ENCODE measurements around the gene ZNF500.

ZNF500 gene

DNA sequence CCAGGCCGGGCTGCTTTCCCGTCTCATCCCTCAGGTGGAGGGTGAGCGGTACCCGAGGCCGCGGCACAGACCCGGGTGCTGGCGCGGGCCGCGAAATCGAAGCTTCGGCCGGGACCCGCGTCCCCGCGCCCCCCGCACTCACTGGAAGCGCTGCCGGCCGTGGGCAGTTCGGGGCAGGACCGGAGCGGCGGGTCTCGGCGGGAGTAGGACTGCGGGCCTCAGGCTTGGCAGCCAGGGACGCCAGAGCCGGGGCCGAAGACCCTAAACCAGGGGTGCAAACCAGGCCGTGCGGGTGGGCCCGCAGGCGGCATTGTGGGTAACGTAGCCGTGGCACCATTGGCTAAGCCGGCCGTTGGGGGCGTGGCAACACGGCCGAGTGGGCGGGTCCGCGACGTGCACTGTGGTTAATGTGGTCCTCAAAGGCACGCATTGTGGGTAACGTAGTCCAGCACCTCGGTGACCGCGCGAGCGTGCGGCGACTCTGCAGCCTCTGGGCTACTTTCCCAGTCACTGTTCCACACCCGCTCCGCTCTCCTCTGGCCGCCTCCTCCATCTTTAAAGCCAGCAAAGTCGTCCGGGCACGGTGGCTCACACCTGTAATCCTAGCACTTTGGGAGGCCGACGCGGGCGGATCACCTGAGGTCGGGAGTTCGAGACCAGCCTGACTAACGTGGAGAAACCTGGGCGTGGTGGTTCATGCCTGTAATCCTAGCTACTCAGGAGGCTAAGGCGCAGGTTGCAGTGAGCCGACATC lies at the start of gene ZNF500:
TSS of gene ZNF500 (minus strand) at position 288 of the 754 bp plus-strand sequence. CDS start 1,184 bp downstream, outside the sequence.
- DNase-seq, result peak; percentile 82

DNA sequence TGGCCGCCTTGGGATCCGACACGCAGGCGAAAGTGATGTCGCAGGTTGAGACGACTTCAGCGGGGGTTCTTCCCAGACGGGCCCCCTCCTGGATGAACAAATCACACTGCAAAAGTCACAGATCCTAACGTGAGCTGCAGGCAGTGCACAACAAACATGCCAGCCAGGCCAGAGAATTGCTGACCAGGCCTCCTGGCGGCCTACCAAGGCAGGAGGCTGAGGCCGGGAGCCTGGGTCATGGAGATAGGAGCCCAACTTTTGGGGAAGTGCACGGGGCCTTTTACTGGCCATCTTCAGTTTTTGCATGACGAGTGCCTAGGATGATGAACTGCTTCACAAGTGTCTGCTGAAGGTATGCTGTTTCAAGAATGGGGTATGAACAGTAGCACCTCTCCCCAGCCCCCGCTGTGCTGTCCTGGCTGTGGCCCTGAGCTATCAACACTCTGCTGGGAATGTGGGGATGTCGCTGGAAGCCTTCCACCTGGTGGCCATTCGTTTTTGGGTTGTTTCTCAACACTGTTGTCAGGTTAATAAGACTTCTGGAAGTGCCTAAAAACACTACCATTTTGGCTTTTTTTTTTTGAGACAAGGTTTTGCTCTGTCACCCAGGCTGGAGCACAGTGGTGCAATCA lies 47.7 kb upstream of the ZNF500 start:
- no peak for DNase-seq

DNA sequence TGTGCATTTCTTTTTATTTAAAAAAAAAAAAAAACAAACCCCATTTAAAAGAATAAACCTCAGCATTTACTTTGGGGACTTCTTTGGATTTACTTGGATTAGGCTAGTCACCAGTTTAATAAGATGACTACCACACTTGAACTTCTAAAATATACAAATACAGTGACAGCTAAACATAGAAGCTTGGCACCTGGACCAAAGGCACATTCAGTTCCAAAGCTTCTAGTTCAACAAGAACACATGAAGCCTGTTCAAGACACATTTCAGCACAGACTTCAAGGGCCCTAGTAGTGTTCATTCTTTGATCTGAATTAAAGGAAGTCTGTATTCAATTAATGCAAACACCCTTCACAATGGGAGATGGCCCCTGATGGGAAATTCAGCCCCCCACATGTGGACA lies 47.1 kb upstream of the ZNF500 start:
- DNase-seq, result no peak

DNA sequence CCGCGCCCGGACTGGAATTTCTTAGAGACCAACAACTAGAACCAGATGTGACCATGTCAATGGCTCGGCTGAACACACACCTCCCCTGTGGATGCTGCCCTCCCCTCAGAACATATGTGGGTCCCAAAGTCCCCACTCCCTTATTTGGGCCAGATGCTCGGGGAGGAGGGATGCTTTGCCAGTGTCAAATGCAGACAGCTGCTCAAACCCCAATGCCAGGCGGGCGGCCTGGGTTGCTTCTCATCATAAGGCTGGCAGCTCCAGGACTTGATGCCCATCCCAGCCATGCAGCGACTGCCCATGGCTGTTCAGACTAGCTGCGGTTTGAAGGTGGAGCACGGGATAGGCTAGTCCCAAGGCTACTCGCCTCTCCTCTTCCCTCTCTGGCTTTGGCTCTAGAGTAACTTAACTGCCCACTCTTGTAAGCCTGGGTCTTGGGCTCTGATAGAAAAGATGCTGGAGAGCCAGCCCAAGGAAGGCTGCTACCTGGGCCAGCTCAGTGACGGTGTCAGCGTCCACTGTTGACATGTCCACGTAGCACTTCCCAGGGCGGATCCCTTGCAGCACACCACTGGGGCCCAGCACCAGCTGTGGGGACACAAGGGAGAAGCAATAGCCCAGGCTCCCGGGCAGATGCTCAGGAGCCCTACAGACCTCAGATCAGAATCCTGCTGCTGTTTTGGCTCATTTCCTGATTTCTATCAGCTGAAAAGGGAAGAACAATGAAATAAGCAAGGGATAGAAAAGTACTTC lies 46.5 kb upstream of the ZNF500 start:
- no peak for DNase-seq

DNA sequence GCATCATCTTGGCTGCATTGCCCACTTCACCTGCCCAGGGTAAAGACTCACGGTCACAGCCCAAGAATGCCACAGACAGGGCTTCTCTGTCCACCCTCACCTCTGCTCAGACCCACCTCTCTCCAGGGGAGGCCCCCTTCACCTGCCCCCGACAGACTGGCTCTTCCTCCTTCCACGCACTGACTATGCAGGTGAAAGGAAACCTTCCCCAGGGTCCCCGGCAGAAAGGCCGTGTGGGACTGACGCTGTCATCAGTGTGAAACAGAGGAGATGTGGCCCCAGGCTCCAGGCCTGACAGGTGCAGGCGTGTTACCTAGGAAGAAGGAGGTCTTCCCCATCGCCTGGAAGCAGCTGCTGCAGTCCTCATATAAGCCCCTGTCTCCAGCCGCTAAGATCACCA lies 44.8 kb upstream of the ZNF500 start:
- DNase-seq, result no peak

DNA sequence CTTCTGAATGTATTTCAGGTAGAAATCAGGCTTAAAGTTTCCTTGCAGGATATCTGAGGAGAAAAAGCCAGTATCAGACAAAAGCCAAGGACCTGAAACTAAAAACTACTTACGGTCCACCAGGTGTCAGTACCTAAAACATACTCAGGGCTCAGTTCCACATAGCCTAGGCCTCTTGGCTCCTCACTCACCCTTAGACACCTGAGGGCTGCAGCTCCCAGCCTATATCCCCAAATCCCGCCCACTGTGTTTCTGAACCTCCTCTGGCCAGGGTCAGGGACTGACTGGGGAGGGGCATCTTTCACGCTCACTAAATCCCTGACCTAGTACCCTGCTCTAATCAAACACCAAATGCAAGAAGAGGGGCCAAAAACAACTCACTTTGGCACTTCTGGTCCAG lies 44.3 kb upstream of the ZNF500 start:
- no peak for DNase-seq

DNA sequence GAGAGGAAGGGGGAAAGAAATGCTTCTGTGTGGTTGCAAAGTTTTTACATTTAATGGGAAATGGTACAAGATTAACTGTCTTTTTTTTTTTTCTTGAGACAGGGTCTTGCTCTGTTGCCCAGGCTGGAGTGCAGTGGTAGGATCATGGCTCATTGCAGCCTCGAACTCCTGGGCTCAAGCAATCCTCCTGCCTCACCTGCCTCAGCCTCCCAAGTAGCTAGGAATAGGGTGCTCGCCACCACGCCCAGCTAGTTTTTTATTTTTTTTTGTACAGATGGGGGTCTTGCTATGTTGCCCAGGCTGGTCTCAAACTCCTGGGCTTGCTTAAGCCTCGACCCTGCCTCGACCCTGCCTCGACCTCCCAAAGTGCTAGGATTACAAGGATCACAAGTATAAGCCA lies 39.3 kb upstream of the ZNF500 start:
- DNase-seq, result no peak

DNA sequence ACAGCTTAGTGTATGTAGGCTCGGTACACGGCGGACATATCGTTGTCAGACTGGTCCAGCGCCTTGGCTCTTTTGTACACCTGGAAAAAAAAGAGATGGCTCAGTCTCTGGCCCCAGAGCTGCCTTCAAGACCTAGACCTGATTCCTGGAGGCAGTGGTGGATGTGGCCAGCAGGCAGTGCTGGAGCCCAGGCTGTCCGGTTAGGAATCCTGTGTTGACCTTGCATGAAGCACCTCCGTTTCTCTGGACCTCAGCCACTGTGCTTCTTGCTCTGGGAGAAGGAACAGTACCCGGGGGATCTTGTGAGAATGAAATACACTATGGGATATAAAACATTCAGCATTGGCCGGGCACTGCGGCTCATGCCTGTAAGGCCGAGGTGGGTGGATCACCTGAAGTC lies 38.3 kb upstream of the ZNF500 start:
- no peak for DNase-seq

DNA sequence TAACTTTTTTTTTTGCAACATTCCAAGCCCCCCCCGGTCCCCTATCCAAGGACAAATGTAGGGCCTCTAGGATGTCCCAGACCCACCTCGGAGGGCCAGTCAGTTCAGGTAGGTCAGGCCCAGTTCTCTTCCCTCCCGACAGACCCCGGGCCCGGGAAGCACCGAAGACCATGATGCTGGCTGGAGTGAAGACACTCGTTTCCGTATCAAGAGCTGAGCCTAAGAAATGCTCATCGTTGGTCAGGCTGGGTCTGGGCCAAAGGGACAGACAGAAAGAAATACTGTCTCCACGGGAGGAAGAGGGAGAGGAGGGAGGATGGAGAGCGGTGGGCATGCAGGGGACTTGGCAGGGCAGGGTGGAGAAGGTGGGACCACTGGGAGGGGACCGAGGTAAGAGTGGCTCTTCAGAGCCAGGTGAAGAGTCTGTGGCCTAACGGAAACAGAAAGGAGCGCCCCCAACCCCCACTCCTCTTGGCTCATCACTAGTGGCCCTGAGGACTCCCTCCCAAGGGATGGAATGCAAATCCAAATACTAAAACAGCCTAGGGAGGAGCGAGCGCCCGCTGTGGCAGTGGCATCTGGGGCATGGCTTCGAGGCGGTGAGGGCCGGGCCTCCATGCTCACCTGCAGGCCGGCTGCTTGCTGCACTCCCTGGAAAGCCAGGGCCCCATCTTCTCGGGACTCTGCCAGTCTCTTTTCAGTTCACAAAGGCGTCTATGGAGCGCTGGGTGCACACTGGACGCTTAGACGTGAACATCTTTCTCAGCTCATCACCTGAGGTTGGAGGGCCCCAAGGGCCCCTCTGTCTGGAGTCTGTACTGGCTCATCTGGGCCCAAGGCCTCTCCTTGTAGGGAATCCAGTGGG lies 37.2 kb upstream of the ZNF500 start:
- no peak for DNase-seq

DNA sequence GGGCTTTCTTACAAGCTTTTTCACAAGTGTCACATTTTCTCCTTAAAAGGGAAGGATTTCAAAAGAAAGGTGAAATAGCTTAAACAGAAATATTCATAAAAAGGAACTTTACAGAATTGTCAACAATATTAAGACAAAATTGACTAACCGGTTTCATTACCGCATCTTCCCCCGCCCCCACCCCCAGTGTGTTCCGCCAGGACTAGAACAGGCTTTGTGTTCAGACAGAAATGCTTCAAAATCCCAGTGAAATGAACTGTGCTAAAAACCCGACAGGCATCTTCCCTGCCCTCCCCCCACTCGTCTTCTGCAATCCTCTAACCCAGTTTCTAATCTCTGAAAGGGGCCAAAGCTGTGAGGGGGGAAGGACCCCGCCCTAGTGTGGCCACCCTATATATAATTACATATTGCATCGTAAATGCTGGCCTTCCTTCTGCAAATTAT lies 36.5 kb upstream of the ZNF500 start:
- DNase-seq, result no peak

DNA sequence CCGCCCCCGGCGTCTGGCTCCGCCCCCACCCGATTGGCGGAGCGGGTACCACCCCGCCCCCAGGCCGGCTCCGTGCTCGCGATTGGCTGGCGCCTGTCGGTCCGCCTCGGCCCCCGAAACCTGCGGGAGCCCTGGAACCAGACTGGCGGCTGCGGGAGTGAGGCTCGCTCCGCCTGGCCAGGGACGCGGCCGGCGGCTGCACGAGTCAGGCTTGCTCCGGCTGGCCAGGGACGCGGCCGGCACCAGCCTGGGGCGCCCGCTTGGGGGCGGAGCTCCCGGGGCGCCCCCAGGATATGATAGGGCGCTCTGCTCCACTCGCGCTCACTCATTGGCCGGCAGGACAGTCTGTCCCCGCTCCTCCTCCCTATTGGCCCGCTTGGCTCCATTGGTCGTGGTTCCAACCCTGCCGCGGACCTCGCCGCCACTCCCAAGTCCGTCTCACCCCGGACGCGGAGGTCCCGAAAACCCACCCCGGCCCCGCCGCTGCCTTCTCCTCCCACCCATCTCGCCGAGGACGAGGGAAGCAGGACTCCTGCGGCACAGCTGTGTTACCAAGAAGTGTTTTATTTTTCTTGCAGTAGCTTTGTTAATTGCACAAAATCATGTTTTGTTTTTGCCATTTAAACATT lies 35.8 kb upstream of the ZNF500 start:
- peak; percentile 65 for DNase-seq

DNA sequence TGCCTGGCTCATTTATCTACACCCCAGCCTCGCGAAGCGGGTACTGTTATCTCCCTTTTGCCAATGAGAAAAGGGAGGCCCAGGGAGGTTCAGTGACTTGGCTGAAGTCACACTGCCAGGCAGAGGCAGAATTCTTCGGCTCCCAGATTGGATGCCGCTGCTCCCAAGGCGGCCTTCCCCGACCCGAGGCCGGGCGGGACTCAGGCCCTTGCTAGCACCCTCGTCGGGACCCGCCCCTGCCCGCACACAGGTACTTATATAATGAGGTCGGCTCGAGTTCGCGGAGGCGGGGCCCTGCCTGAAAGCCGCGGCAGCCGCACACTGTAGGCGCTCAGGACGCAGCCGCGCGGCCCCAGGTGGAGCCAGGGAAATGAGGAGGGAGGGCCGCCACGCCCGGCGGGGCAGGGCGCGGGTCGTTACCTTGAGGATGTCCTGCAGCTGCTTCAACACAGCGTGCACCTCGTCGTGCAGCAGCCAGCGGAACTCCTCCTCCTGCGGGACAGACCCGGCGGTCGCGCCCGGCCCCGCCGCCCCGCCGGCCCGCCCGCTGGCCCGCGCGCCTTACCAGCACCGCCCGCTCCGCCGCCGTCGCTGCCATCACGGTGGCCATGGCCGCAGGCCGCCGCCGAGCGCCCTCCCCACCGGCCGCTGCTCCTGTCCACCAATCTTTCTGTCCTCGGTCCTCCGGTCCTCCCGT lies 35.1 kb upstream of the ZNF500 start, which contains the start of gene ROGDI:
TSS of gene ROGDI (minus strand) at position 672 of the 697 bp plus-strand sequence. CDS start at position 610, 62 bp downstream.
- peak; percentile 49 for DNase-seq

DNA sequence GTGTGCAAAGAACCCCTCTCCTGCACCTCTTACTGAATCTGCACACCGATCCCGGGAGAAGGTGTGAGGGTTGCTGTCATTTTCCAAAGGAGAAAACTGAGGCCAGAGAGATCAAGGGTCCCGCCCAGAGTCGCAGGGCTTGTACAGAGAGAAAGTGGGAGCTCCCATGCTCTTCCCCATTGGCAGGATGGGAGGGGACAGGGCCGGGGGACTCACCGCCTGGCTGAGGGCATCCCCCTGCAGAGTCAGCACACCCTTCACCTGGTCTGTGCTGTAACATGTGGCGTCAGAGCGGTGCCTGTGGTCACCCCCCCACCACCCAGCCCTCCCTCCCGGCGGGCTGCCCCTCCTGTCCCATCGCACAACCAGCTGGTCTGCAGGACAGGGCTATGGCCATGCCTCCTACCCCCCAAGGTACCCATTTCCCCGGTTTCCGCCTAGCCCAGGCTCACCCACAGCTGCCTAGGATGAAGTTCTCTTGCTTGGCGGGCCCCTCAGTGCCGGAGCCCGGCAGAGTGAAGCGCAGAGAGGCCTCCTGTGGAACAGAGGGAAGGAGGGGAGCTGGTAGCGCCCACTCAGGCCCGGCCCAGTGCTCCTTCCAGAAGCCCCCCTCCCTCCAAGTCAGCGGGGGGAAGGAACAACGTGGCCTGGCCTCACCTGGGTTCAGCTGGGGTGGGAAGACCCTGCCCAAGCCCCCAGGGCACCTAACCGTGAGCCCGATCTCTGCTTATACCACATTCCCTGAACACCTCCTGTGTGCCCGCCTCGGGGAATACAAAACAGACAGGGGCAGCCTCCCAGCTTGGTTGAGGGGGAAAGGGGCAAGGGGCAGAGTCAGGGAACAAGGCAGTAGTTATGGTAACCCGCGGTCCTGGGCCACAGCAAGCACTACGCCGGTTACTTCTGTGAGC lies 34.3 kb upstream of the ZNF500 start:
- DNase-seq, result no peak

DNA sequence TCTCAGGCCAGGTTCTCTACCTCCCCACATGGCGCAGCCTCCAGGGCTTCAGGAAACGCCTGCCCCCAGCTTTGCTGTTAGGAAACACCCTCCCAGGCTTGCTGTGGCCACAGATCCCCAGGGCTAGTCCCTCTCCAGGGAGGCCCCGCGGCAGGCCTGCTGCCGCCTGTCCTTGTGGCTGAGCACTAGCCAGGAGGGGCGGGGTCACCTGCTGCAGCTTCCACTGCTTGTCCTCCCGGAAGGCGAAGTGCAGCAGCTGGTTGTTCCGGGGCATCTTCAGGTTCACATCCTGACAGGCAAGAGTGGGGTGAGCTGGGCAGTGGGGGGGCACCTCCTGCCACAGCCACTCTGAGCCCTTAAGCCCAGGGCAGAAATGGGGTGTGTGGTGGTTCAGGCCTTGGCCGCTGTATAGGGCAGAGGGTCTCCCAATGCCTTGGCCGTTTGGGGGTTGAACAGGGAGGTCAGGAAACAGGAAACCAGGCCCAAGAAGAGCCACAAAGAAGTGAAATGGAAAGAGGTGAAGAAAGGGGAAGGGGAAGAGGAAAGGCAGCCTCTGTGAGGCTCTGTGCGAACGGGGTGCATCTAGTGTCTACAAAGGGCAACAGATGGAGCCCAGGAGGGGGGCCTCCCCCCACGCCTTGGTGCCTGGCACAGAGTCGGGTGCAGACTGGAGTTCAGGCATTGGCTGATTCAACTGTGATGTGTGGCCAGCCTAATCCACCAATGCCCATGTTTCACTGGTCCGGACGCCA lies 33.5 kb upstream of the ZNF500 start:
- DNase-seq, result peak; percentile 95

DNA sequence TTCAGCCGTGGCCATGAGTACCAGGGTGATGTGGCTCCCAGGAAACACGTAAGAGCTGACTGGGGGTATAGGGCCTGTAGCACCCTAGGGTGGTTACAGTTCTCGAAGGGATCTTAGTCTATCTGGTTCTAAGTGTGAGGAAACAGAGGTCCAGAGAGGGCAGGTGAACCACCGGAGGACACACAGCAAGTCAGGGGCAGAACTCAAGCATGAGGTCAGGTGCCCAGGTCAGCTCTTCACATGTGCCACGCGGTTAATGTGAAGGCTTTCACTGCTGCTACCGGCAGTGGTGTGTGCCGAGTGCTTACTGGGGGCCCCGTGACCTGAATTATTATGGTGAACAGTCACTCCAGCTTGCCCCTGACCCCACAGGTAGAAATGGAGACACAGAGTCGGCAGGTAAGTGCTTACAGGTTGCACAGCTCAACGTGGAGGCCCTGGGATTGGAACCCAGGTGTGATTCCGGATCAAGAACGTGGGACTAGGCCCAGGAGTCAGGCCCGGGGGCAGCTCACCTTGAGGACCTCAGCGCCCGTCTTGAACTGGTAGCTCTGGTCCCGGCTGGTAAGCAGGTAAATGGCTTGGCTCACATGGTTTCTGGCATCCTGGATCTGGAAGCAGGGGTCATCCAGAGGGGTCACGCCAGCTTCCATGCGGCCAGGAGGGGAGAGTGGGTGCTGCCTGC lies 32.4 kb upstream of the ZNF500 start:
- no peak for DNase-seq

DNA sequence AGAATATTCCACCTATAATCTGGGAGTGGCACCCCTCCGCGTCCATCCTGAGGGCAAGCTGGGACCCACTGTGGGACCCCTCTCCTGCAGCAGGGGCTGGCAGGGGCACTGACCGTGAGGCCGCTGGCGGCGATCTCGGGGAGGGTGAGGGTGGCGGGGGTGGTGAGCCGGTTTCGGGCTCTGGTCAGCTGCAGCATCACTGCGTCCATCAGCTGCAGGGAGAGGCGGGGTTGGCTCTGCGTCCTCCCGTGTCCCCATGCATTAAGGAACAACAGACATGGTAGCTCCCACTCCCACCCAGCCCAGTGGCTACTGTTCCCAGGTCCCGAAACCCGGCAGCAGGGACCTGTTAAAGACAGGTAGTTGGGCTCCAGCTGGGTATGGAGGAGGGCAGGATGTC lies 31.5 kb upstream of the ZNF500 start:
- no peak for DNase-seq

DNA sequence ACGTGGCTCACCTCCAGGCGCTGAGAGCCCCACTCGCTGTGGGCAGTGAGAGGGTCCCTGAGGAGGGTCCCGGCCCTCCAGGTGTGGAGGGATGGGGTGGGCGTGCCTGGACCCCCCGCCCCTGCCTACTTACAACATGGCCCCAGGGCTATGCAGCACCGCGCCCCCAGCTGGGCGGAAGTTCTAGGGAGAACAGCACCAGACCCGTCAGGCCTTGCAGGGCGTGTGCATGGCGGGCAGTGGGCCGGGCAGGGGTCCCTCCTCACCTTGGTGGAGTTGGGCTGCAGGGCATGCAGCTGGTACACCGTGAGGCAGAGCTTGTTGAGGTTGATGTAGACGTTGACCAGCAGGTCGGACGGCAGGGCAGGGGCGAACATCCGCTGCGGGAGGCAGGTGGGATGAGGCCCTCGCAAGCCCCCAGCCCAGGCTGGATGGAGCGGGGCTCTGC lies 30.9 kb upstream of the ZNF500 start:
- no peak for DNase-seq

DNA sequence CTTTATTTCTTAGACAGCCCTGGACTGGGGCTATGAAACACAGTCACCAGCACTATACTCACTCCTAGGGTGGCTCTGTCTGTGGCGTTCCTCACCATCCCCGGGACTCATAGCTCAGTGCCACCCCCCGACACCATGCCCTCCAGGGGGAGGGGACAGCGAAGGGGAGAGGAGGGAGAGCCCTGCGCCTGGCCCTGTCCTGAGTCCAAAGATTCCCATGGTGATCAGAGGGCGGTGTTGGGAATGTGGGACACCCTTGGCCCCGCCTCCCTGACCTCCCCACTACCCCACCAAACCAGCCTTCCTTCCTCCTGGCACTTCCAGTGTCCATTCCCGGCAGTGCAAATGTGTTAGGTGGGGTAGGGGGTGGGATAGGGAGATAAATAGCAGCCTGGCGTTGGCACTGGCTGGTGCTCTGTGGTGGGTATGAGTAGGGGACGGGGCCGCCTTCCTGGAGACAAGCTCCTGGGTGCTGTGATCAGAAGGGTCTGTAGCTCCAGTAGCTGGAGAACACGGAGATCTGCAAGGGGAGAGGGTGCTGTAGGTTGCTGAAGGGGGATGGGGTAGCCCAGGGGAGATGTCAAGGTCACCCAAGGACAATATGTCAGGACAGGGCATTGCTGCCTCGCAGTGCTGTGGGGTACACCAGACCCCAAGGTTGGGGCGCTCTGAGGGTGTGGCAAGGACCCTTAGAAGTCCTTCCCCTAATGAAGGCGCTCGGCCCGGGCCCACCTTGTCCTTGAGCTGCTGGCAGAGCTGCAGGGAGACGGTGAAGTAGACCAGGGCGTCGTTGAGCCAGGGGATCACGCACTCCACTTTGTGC lies 30.2 kb upstream of the ZNF500 start:
- no peak for DNase-seq
